Measurements from ENCODE around the gene AUTS2.

Gene AUTS2

DNA sequence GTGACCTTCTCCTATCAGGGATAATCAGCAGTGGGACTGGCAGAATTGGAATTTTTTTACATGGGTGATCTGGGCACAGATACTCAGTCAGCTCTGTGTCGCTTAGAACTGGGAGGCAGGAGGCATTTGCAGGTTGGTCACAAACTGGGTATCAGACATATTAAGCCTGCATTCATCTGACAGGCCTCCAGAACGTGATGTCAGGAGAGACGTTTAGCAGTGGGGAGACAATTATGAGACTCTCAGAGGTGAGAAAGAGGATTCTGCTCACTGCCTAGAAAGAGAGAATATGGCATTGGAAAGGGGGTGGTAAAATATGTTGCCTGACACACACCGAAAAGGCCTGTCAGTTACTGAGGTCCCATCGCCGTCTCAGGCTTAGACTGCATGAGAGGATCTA lies 816.1 kb downstream of the AUTS2 start:
- Histone ChIP-seq H3K4me3 (ENCODE audit: low read depth in 1 of 2, low read length in 1 of 2) (no peak overlapping the region), H3K36me3 (no peaks in the 10 kb centered on the region), H3K27me3 (no peaks in the 10 kb centered on the region), H3K4me1 (ENCODE audit: control insufficient read depth in 1 of 2, insufficient read depth in 1 of 2, low read depth in 1 of 2, low read length in 1 of 2) (no peaks in the 10 kb centered on the region), H3K9me3 (no peaks in the 10 kb centered on the region), H3K27ac (no peak overlapping the region)
- TF ChIP-seq, protein P1, sequence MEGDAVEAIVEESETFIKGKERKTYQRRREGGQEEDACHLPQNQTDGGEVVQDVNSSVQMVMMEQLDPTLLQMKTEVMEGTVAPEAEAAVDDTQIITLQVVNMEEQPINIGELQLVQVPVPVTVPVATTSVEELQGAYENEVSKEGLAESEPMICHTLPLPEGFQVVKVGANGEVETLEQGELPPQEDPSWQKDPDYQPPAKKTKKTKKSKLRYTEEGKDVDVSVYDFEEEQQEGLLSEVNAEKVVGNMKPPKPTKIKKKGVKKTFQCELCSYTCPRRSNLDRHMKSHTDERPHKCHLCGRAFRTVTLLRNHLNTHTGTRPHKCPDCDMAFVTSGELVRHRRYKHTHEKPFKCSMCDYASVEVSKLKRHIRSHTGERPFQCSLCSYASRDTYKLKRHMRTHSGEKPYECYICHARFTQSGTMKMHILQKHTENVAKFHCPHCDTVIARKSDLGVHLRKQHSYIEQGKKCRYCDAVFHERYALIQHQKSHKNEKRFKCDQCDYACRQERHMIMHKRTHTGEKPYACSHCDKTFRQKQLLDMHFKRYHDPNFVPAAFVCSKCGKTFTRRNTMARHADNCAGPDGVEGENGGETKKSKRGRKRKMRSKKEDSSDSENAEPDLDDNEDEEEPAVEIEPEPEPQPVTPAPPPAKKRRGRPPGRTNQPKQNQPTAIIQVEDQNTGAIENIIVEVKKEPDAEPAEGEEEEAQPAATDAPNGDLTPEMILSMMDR (IDR thresholded peaks at IDR 0.05), result no peak

DNA sequence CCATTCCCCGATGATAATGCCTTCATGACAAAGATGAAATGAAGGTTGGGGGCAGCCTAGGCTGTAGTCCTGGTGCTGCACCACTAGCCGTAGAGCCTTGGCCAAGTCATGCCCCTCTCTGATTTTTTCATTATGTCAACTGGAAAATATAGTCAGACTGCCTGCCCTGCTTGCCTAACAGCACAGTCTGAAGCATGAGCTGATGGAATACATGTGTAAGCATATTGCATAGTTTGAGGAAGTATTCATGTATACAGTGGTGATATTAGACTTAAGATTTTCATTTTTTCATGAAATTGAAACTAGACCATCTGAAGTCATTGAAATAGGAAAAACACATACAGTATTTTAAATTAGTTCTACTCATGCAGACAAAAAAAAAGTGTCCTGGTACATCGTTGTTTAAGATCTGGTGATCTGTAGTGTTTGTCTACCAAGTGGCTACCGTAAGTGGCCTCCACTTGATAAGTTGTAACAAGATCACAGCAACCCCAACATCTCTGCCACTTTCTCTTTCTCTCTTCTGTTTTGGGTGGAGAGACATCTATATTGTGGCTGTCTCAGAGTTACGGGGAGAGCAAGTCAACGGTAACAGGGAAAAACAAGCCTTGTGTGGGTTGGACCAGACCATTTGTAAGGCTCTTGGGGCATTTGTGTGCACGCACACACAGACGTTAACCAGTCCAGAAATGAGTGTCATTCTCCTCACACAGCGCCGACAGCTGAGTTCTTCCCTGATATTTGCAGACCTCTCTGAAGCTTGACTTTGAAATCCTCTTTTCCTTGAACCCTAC lies 817.1 kb downstream of the AUTS2 start:
- no peaks in the 10 kb centered on the region for H3K9me3 ChIP-seq
- no peaks in the 10 kb centered on the region for H3K4me1 ChIP-seq (ENCODE audit: control insufficient read depth in 1 of 2, insufficient read depth in 1 of 2, low read depth in 1 of 2, low read length in 1 of 2)
- H3K27ac ChIP-seq, result no peak overlapping the region
- no peaks in the 10 kb centered on the region for H3K27me3 ChIP-seq
- TF ChIP-seq, protein P1 (IDR thresholded peaks at IDR 0.05), result no peak
- no peaks in the 10 kb centered on the region for H3K36me3 ChIP-seq
- H3K4me3 ChIP-seq (ENCODE audit: low read depth in 1 of 2, low read length in 1 of 2), result no peak overlapping the region

DNA sequence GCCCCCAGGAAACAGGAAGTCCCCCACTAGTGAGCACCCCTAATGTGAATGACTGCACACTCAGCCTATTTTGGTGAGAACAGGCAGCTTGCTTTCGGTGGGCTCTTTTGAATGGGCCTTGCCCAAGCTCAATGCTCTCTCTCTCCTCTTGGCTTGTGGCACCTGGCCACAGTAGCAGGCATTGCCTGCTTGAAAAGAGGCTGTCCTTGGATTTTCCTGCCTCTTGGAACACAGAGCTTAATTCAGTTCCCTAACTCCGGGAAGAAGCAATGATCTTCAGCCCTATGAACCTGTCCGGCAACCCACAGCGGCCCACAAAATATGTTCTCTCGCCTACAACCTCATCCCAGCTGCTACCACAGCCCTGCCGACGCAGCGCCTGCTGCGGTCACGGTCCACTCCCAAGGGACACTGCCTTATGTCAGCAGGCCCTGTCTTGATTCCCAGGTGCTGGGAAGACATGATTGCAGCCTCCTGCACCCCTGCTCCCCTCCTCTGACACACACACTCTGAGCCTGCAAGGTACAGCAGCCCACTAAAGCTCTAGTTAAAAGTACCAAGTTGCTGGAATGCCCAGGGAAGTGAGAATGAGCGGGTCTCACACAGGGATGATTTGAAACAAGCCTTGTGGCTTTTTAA lies 818.2 kb downstream of the AUTS2 start:
- Histone ChIP-seq H3K4me1 (ENCODE audit: control insufficient read depth in 1 of 2, insufficient read depth in 1 of 2, low read depth in 1 of 2, low read length in 1 of 2) (no peaks in the 10 kb centered on the region), H3K36me3 (no peaks in the 10 kb centered on the region), H3K9me3 (no peaks in the 10 kb centered on the region), H3K4me3 (ENCODE audit: low read depth in 1 of 2, low read length in 1 of 2) (no peak overlapping the region), H3K27ac (no peak overlapping the region), H3K27me3 (no peaks in the 10 kb centered on the region)
- TF ChIP-seq, protein P1 (IDR thresholded peaks at IDR 0.05), result no peak

DNA sequence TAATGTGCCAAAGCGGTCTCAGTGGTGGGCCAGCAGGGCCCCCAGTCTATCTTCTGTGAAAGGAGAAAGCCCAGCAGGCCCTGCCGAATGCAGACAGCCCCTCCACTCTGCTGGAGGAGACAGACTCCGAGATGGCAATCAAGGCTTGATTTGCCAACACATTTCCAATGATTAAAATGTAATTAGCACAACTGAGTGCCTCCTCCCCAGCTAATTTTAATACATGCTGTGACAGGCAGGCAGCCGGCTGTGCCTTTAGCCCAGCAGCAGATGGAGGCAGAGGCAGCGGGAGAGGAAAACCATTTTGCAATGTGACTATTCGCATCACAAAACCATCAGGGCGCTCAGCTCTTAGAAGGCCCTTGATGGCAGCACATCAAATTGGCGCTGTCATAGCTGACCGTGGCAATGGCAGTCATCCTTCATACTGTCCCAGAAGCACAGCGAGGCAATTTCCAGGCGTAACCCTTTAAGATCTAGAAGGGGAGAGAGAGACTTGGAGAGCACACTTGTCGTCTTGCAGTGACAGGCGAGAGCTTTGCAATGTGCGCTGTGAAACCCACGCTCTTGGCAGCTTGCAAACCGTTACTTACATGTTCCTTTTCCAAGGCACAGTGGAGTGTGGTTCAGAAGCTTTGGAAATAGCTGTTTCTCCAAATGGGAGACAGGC lies 818.8 kb downstream of the AUTS2 start:
- H3K9me3 ChIP-seq, result no peaks in the 10 kb centered on the region
- no peaks in the 10 kb centered on the region for H3K36me3 ChIP-seq
- no peak overlapping the region for H3K27ac ChIP-seq
- no peaks in the 10 kb centered on the region for H3K4me1 ChIP-seq (ENCODE audit: control insufficient read depth in 1 of 2, insufficient read depth in 1 of 2, low read depth in 1 of 2, low read length in 1 of 2)
- H3K27me3 ChIP-seq, result no peaks in the 10 kb centered on the region
- H3K4me3 ChIP-seq (ENCODE audit: low read depth in 1 of 2, low read length in 1 of 2), result no peak overlapping the region
- TF ChIP-seq, protein P1 (IDR thresholded peaks at IDR 0.05), result no peak

DNA sequence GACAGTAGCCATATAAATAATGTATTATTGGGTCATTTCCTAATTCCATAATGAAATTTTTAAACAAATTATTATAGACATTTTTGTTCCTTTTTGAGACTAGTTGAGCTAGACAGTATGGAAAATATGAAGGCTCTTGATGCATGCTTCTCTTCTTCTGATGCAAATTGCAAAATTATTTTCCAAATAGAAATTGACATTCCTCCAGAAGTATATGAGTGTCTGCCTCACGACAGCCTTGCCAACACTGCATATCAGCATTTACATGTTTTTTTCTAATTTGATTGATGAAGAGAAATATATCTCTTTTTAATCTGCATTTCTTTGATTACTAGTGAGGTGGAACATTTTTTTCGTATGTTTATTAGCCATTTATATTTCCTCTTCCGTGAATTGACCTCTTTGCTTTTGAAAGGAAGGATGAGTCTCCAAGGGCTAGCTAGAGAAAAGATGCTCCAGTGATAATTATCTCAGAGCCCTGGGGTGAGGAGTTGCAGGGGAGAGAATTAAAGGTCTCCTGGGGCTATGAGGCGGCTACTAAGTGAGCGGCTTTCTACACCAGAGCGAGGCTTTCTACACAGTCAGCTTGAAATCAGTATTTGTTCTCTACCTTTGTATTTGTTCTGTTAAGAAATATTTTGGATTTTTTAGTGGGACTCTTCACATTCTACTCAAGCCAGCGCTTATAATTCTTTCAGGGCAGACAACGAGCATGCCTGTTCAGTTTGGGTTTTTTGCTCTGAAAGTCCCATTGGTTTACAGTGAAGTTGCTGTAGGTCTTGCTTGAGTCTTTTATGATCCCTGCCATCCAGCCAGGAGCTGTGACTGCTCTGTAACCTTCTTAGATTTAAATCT lies 821.5 kb downstream of the AUTS2 start:
- H3K9me3 ChIP-seq, result no peaks in the 10 kb centered on the region
- TF ChIP-seq, protein P1 (IDR thresholded peaks at IDR 0.05), result no peak
- no peaks in the 10 kb centered on the region for H3K27me3 ChIP-seq
- H3K27ac ChIP-seq, result no peak overlapping the region
- no peaks in the 10 kb centered on the region for H3K36me3 ChIP-seq
- no peak overlapping the region for H3K4me3 ChIP-seq (ENCODE audit: low read depth in 1 of 2, low read length in 1 of 2)
- H3K4me1 ChIP-seq (ENCODE audit: control insufficient read depth in 1 of 2, insufficient read depth in 1 of 2, low read depth in 1 of 2, low read length in 1 of 2), result no peaks in the 10 kb centered on the region

All from neutrophil (primary cell).